Activated T-helper 1 cell treated with Interleukin-2 at 50 U/mL for 16 hours (primary cell): Measurements from ENCODE around the gene GSK3B.
"Not testable (repeated sequence)": the region's sequence is repeated elsewhere in the genome, so short reads cannot be mapped to it uniquely, and the experiment has no call there.

Experiments
- DNase-seq: peaks from one replicate; pipeline ENCODE4 v3.0.0-alpha.2; 2020; ENCODE audit warnings: low read depth

GSK3B gene

DNA sequence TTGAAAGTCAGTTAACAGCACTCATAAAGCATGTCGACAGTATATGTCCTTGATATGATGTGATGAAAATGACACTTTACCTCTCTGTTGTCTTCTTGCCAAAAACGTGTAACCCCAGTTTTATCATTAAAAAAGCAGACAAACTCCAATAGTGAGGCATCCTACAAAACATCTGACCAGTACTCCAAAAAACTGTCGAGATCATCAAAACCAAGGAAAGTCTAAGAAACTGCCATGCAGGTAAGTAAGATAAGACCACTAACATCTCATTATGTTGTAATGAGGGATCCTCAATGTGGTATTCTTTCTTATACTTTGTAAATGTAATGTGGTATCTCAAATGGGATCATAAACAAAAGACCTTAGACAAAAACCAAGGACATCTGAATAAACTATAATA lies 160.0 kb downstream of the GSK3B start:
- no peak for DNase-seq

DNA sequence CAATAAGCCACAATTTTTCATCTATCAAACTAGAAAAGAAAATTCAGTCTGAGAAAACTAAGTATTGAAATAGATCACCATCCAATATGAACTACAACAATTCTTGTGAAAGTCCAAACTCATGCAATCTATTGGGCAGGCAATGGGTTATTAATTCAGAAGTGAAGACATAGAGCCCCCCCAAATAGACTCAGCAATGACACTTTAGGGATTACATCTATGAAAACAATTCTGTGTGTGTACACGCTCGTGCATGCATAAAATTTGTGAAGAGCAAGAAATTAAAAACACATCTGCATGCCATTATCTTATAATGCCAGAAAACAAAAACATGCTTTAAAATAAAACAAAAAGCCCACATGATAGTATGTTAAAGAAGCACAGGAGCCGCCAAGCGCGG lies 161.0 kb downstream of the GSK3B start:
- DNase-seq: no peak

DNA sequence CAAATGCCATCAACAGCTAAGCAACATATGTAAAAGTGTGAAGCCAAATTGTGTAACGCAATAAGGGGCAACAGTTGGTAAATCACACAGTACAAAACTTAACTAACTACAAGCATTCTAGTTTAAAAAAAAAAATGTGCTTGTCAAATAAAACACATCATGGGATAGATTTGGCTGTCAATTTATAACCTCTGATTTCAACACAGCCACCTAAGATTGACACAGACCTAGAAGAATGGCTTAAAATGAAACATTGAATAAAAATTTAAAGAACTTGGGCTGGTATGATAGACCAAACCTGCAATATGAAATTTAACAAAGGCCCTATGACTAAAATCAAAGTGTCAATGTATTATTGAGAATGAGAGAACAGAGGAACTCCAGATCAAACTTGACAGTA lies 164.0 kb downstream of the GSK3B start:
- no peak for DNase-seq

DNA sequence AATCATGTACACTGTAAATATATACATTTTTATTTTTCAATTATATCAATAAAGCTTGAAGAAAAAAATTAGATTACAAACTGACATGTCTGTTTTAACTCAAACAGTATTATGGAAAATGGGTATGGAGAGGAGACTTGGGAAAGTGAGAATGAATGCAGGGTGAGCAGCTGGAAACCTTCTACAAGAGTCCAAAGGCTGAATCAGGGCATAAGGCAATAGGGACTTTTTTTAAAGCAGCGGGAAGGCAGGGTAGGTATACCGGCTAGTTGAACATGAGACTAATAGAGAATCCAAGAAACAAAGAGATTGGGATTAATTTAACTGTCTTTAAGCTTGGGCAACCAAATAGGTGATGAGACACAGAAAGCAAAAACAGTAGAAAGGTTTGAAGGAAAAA lies 167.1 kb downstream of the GSK3B start:
- DNase-seq: no peak

DNA sequence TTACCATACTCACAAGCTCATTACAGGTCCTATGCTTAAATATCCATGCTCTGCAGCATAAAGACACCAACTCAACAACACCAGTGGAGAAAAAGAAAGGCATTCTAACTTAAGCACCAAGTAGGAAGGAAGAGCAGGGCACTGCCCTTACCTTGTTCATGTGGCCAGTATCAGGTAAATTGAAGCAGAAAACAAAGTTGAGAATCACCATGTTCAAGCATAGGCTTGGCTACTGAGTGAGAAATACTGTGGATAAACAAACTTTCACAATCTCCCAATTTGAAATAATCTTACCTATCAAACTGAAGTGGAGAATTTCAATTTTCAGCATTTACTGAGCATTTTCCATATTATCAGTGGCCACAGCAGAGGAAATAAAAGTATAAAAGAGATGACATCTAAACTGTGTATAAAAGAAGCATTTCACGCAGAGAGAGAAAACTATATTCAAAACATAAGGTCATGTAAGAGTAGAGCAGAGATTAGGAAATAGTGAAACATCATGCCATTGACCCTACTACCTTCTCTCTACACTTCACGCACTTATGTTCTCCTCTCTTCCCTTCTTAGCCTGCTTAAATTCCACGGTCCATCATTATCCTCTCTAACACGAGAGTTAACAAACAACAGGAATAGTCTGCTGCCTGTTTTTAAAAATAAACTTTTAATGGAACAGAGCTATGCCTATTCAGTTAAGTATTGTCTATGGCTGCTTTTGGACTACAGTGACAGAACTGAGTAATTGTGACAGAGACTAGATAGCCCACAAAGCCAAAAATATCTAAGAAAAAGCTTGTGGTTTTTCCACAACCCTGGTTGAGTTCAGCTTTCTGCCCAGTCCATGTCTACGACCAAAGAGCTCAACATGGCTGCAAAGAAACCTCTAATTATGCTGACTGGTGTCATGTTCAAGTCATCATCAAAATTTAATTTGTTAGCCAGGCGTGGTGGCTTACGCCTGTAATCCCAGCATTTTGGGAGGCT lies 169.8 kb downstream of the GSK3B start:
- no peak for DNase-seq

DNA sequence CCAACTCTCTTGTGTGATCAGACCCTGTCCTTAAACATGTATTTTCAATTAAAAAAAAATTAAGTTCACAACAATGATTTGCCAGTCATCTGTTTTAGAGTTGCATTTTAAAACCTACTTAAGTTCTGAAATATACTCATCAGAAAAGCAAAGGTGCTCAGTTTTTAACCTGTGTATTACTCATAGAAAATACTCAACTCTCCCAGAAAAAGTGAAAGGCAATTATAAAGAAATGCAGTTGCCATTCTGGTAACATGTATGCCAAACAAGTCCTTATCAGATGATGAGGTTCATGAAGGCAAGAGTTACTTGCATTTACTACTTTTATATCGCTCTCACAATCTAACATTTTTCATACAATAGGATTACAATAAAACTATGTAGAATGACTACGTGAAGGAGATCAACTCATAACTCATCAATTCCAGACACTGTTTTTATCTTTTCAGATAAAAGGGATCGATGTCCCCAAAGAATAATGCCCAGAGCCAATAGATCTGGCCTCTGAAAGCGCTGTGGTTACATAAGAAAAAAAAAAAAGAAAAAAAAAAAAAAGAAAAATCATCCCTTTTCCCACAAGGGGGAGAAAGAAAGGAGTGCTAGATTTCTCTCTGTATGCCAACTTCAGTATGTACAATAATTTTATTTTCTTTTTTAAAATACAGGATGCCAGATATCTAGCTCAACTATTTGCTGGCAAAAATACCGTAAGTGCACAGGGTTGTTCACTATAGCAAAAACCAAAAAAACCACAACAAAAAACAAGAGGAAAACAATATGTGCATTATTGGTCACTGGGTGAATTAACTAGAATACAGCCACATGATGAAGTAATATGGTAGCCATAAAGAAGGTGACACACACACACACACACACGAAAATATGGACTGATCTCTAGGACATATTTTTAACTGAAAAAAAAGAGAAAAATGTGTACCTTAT lies 175.0 kb downstream of the GSK3B start:
- DNase-seq: no peak

DNA sequence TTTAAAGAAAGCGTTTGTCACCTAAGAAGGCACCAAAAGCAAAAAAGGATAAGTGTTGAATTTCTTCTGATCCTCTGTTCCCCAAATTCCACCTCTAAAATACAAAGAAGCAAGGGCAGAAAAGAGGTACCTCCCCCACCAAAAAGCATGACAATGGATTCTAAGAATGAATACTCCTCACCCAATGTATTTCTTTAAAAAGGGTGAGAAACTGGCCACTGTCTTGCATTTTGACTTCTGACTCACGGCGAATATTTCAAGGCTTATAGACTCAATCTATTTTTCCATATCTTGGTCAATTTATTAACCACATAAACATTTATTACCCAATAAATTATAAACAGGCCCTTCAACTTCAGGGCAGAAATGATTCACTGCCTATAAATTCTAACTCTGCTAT lies 181.2 kb downstream of the GSK3B start:
- no peak for DNase-seq

DNA sequence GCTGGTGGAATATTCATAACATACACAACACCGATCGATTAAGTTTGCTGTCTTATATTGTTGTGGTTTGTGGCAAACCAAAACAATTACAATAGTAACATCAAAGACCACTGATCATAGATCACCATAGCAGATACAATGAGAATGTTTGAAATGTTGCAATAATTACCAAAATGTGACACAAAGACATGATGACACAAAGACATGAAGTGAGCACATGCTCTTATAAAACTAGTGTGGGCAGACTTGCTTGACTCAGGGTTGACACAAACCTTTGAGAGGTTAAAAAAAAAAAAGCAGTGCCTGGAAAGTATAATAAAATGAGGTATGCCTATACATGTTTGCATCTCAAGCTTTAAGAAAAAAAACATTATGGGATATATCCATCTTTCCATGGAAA lies 182.0 kb downstream of the GSK3B start:
- no peak for DNase-seq

DNA sequence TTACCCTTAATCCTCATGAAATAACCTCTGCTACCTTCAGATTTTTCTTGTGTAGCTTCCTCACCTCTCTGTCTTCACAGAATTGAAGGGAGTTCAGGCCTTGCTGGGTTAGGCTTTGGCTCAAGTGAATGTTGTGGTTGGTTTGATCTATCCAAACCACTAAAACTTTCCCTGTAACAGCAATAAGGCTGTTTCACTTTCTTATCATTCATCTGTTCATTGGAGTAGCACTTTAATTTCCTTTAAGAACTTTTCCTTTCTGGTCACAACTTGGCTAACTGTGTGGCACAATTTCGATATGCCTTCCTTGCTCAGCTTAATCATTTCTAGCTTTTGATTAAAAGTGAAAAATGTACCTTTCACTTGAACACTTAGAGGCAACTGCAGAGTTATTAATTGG lies 182.5 kb downstream of the GSK3B start:
- DNase-seq: no peak

DNA sequence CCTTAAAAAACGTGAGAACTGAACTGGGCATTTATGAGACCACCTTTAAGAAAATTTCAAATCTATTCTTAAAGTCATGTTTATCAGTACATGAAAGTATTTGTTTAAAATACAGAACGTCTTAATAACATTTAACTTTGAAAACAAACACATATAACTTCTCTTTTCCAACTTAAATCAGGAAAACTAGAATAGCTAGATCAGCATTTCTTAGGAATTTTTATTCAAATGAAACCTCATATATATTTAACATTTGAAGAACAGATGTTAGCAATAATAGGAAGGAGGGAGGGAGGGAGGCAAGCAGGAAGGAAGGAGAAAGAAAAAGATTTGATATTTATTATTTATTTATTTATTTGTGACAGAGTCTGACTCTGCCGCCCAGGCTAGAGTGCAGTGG lies 192.2 kb downstream of the GSK3B start:
- DNase-seq: no peak

DNA sequence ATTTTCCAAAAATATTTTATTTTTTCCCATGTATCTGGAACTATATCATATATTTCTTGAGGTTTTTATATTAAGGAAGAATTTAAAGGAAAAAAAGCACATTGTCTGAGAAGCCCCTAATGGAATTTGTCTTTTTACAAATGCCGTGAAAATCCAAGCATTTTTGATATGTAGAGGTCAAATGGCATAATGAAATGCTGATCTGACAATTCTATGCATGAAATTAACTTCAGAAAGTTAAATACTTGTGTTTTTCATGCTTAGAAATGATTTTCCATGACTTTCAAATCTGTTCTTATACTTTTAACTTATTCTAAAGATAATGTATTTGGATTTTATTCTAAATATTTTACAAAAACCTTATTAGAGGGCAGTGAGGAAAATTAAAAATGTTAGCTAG lies 193.1 kb downstream of the GSK3B start:
- no peak for DNase-seq

DNA sequence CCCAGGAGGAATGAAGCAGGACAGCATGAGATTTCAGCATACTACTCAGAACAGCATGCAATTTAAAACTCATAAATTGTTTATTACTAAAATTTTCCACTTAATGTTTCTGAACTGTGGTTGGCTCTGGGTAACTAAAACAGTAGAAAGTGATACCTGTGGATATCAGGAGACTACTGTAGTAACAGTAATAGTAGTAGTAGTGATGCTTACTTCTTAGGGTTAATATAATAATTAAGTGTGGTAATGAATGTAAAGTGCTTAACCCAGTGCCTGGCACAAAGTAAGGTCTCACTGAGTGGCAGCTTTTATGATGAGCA lies 195.1 kb downstream of the GSK3B start:
- DNase-seq: no peak

DNA sequence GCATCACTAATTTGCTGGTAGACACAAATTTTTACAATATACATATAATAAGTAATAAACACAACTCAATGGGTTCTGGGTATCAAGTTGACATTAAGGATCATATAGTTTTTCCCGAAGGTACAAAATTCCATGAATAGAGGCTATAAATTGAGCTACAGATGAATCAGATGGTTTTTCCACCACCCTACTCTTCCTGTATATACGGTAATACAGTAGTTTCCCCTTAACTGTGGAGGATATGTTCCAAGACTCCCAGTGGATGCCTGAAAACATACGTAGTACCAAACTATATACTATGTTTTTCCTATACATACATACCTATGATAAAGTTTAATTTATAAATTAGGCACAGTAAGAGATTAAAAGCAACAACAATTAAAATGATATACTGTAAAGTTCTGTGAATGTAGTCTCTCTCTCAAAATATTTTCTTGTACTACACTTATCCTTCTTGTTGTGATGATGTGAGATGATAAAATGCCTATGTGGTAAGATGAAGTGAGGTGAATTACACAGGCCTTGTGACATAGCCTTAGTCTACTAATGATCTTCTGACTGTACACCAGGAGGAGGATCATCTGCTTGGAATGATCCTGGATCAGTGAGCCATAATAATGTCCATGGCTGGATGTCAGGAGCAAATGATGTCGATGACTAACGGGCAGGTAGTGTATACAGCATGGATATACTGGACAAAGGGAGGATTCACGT lies 195.6 kb downstream of the GSK3B start:
- no peak for DNase-seq

DNA sequence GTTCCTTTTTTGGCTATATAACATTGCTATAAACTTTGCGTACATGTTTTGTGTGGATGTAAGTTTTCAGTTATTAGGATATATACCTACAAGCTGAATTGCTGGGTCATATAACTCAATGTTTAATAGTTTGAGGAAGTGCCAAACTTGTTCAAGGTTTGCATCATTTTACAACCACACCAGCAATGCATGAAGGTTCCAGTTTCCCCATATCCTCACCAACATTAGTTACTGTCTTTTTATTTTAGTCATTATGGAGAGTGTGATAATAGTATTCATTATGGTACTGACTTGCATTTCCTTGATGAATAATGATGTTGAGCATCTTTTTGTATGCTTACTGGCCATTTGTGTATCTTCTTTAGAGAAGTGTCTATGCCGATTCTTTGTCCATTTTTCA lies 200.1 kb downstream of the GSK3B start:
- DNase-seq: no peak

DNA sequence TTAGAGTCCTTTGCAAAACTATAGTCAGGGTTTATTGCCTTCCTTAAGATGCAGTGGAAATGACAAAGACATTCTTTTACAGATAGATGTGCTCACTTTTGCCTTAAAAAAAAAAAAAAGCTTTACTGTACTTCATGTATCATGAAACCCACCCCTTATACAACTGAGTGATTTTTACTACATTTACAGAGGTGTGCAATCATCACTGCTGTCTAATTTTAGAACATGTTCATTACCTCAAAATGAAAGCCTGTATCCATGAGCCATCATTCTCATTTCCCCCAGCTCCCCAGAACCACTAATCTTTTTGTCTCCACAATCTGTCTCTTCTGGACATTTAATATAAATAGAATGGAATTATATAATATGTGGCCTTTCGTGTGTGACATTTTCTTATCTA lies 200.5 kb downstream of the GSK3B start:
- DNase-seq: no peak

DNA sequence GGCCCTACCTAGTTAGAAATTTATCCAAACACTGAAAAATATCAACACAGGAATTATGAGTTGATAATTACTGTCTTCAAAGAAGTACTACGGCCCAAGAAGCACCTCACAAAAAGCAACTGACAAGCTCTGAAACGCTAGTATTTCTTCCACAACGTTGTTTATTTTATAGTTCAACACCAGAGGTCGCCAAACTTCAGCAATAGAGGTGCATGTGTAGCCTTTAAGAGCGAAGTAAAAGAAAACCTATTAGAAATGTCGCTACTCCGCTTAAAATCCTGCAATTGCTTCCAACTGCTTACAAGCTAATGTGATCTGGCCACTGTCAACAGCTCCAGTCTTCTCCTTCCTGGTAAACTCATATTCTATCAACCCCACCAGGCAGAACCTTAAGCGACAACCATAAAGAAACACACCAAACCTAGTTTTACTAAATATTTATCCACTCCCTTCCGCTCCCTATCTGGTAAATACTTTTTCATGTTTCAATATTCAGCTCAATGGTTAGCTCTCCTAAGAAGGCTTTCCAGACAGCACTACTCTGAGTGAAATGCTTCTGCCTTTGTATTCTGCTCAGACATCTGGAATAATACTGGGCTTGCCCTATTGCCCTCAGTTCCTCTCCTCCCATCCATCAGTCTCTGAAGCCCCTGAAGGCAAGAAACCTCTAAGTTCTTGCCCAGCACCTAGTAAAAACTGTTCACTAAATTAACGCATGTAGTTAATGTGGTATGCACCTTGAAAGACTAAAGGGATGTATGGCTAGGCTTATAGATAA lies 202.1 kb downstream of the GSK3B start:
- no peak for DNase-seq

DNA sequence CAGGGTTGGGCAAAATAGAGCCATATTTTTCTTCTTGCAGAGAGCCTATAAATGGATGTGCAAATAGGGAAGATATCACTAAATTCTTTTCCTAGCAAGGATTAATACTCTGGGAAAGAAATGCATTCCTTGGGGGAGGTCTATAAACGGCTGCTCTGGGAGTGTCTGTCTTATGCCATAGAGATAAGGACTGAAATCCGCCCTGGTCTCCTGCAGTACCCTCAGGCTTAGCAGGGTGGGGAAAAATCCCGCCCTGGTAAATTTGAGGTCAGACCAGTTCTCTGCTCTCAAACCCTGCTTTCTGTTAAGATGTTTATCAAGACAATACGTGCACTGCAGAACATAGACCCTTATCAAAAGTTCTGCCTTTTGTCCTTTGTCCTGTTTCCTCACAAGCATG lies 205.6 kb downstream of the GSK3B start:
- DNase-seq: not testable (repeated sequence)

DNA sequence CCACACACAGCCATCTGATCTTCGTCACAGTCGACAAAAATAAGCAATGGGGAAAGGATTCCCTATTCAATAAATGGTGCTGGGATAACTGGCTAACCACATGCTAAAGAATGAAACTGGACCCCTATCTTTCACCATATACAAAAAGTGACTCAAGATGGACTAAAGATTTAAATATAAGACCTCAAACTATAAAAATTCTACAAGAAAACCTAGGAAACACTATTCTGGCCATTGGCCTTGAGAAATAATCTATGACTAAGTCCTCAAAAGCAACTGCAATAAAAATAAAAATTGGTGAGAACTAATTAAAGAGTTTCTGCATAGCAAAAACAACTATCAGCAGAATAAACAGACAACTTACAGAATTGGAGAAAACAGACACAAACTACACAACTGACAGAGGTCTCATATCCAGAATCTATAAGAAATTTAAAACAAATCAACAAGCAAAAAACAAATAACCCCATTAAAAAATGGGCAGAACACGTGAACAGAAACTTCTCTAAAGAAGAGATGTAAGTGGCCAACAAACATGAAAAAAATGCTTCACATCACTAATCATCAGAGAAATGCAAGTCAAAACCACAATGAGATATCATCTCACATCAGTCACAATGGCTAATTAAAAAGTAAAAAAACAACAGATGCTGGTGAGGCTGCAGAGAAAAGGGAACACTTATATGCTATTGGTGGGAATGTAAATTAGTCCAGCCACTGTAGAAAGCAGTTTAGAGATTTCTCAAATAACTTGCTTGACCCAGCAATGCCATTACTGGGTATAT lies 208.3 kb downstream of the GSK3B start:
- no peak for DNase-seq

DNA sequence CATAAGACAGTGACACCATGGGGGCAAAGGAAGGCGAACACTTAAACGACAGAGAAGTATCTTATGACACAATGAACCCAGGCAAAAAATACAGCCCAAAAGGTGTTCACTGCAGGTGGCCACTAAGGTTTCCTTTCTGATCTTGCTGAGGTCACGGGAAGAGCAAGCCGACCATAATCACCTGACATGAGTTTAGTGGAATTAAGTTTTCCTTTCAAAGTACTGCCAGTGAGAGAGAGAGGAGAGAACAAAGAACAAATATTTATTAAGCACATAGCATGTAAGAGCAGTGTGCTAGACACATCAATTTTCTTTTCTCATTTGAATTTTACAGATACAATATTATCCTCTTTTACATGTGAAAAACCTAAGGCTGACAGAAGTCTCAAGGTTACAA lies 210.1 kb downstream of the GSK3B start:
- DNase-seq: no peak

DNA sequence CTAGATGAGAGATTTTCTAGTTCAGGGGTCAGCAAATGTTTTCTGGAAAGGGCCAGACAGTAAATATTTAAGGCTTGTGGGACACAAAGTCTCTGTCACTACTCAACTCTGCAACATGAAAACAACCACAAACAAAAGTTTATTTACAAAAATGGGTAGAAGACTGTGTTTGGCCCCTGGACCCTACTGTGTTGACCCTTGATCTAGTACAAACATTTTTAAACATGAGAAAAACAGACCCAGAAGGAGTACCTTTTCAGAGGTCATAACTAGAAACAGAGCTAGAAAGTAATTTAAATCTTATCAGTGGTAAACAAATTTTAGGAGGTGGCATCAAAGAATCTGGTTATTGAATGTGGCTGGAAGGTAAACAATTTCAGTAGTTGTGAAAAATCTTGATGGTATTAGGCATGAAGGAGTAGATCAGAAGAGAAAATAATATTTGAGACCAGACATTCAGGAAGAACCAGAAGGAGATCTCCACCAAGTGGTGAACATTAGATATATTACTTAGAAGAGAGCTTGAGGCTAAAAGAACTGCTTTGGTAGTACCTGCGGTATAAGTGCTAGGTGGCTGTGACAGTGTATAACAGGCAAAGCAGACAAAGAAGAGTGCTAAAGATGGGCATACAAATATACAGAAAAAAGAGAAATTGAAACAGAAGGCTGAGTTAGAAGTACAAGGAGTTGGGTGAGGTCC lies 210.6 kb downstream of the GSK3B start:
- no peak for DNase-seq
